Hepatocyte (in vitro differentiated cells): Measurements from ENCODE around the gene MMP28.

Source experiments
- EZH2phosphoT487 ChIP-seq: fragments of 200-600 bp; sonication (generic); IDR thresholded peaks from one replicate; pipeline ENCODE4 v1.6.1; 2018; ENCODE audit warnings: antibody characterized with exemption, mild to moderate bottlenecking, low read depth, moderate library complexity; ENCODE audit not compliant: unreplicated experiment, severe bottlenecking
- TF ChIP-seq, protein P1 (sequence below): fragments of 200-600 bp; sonication (generic); IDR thresholded peaks from 2 replicates; pipeline ENCODE4 v1.5.1; 2016; ENCODE audit warnings: antibody characterized with exemption, mild to moderate bottlenecking; ENCODE audit not compliant: poor library complexity

DNA sequence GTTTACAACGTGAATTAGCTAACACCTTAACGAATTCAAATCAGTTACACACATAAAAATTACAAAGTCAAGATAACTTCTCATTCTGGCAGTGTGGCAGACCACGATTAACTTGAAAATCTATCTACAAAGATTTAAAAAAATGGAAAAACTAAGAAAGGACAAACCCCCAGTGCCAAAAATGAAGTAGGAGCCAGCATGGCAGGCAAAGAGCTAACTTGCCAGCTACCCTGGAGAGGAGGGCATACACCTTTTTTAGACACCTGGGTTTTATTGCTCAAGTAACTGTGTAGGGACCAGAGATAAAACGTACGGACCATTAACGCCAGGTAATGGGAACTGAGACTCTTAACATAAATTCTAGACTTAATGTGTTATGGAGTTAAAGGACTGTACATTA lies 16.3 kb upstream of the MMP28 start:
- no peak for TF ChIP-seq EZH2phosphoT487
- TF ChIP-seq, protein P1, sequence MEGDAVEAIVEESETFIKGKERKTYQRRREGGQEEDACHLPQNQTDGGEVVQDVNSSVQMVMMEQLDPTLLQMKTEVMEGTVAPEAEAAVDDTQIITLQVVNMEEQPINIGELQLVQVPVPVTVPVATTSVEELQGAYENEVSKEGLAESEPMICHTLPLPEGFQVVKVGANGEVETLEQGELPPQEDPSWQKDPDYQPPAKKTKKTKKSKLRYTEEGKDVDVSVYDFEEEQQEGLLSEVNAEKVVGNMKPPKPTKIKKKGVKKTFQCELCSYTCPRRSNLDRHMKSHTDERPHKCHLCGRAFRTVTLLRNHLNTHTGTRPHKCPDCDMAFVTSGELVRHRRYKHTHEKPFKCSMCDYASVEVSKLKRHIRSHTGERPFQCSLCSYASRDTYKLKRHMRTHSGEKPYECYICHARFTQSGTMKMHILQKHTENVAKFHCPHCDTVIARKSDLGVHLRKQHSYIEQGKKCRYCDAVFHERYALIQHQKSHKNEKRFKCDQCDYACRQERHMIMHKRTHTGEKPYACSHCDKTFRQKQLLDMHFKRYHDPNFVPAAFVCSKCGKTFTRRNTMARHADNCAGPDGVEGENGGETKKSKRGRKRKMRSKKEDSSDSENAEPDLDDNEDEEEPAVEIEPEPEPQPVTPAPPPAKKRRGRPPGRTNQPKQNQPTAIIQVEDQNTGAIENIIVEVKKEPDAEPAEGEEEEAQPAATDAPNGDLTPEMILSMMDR, result no peak
